B cell (primary cell): ENCODE measurements around the gene SLC10A4. TPM values are rescaled to one million over a fixed set of nuclear protein-coding genes. Genes with fewer than 3 reads are reported as not detected.
"Not testable (repeated sequence)": the region's sequence is repeated elsewhere in the genome, so short reads cannot be mapped to it uniquely, and the experiment has no call there.

ENCODE experiments used
- ATAC-seq: fragments of 200-7000 bp; cut with Tn5 transposase; one replicate; pipeline ENCODE4 v1.10.0; 2021; ENCODE audit warnings: low read depth, mild to moderate bottlenecking, moderate number of reproducible peaks, moderate library complexity
- CTCF ChIA-PET: fragments of 350-600 bp; sonication (Branson Sonifier 250); formaldehyde crosslinking; loops from one replicate; lab custom pipeline; 2021; ENCODE audit warnings: antibody characterized with exemption, inconsistent platforms; lab: Charles Lee
- POLR2A ChIA-PET: fragments of 350-600 bp; sonication (Branson Sonifier 250); formaldehyde crosslinking; loops from one replicate; lab custom pipeline; 2021; ENCODE audit warnings: antibody characterized with exemption; lab: Charles Lee
- DNase-seq: peaks from one replicate; pipeline ENCODE4 v3.0.0; 2013
- H2AFZ ChIP-seq: 2 replicates; pipeline ENCODE4 v1.6.1; 2012; ENCODE audit warnings: mild to moderate bottlenecking, low read depth, low read length; ENCODE audit not compliant: insufficient read depth, poor library complexity, severe bottlenecking
- H3K27ac ChIP-seq, 2 donors: 1 replicate in 1 of 2; 2 replicates in 1 of 2; pipeline ENCODE4 v1.5.1; 2012 to 2013; ENCODE audit warnings: low read length in 2 of 2, mild to moderate bottlenecking in 2 of 2, moderate library complexity in 1 of 2
- H3K27me3 ChIP-seq, 4 experiments: fragments of 200-600 bp in 1 of 4; sonication (generic) in 1 of 4; replicated peaks in 1 of 4; 1 replicate in 2 of 4; 2 replicates in 2 of 4; pipeline versions ENCODE4 v1.6.1 to v1.7.0; 2013 to 2016; ENCODE audit warnings: low read length in 3 of 4, mild to moderate bottlenecking in 2 of 4, mixed read lengths in 1 of 4, moderate library complexity in 1 of 4; ENCODE audit not compliant: insufficient read depth in 4 of 4, control insufficient read depth in 3 of 4; ENCODE audit errors: control extremely low read depth in 1 of 4
- H3K36me3 ChIP-seq, 2 experiments: replicated peaks in 1 of 2; 1 replicate in 1 of 2; 2 replicates in 1 of 2; pipeline versions ENCODE4 v1.6.1 to v1.7.1; 2013; ENCODE audit warnings: low read length in 1 of 2; ENCODE audit not compliant: insufficient read depth in 2 of 2, control insufficient read depth in 1 of 2; ENCODE audit errors: control extremely low read depth in 1 of 2, extremely low read depth in 1 of 2
- H3K4me1 ChIP-seq, 2 donors: fragments of 200-600 bp in 1 of 2; sonication (generic) in 1 of 2; 1 replicate in 1 of 2; 2 replicates in 1 of 2; pipeline versions ENCODE4 v1.5.1 to v1.6.1; 2013 to 2017; ENCODE audit warnings: low read length in 2 of 2; ENCODE audit not compliant: control insufficient read depth in 2 of 2, insufficient read depth in 2 of 2
- H3K4me2 ChIP-seq: replicated peaks from 2 replicates; pipeline ENCODE3; 2012; ENCODE audit warnings: mild to moderate bottlenecking, low read depth, low read length; ENCODE audit not compliant: poor library complexity, severe bottlenecking
- H3K4me3 ChIP-seq, 5 experiments: fragments of 200-600 bp in 1 of 5; sonication (generic) in 1 of 5; 1 replicate in 3 of 5; 2 replicates in 2 of 5; pipeline versions ENCODE4 v1.5.1 to v1.7.0; 2011 to 2016; ENCODE audit warnings: low read length in 4 of 5, mild to moderate bottlenecking in 4 of 5, low read depth in 2 of 5, control low read depth in 1 of 5, moderate library complexity in 1 of 5; ENCODE audit not compliant: insufficient read depth in 1 of 5; ENCODE audit errors: control extremely low read depth in 1 of 5, extremely low read depth in 1 of 5
- H3K79me2 ChIP-seq: fragments of 200-600 bp; sonication (generic); one replicate; pipeline ENCODE4 v1.6.0; 2016; ENCODE audit warnings: low read length; ENCODE audit not compliant: control insufficient read depth, insufficient read depth
- H3K9ac ChIP-seq: fragments of 200-600 bp; sonication (generic); 2 replicates; pipeline ENCODE4 v1.6.1; 2017; ENCODE audit warnings: mild to moderate bottlenecking, low read length, moderate library complexity
- H3K9me3 ChIP-seq, 3 donors: one replicate each; pipeline versions ENCODE4 v1.6.1 to v1.7.1; 2013; ENCODE audit warnings: low read length in 2 of 3; ENCODE audit not compliant: control insufficient read depth in 2 of 3, insufficient read depth in 1 of 3; ENCODE audit errors: control extremely low read depth in 1 of 3
- H4K20me1 ChIP-seq: 2 replicates; pipeline ENCODE4 v1.6.0; 2012; ENCODE audit warnings: mild to moderate bottlenecking, low read length; ENCODE audit not compliant: insufficient read depth, control insufficient read depth, poor library complexity, severe bottlenecking
- H3K27ac Mint-ChIP-seq: one replicate; pipeline ENCODE4 v1.8.0; 2021; ENCODE audit warnings: mixed read lengths
- H3K27me3 Mint-ChIP-seq: one replicate; pipeline ENCODE4 v1.8.0; 2021; ENCODE audit warnings: mixed read lengths
- H3K4me1 Mint-ChIP-seq: one replicate; pipeline ENCODE4 v1.8.0; 2021; ENCODE audit warnings: mixed read lengths
- H3K4me3 Mint-ChIP-seq: one replicate; pipeline ENCODE4 v1.8.0; 2021; ENCODE audit warnings: mixed read lengths
- H3K9me3 Mint-ChIP-seq: one replicate; pipeline ENCODE4 v1.8.0; 2022; ENCODE audit warnings: mixed read lengths; ENCODE audit not compliant: insufficient read depth
- EZH2 ChIP-seq: IDR thresholded peaks from 2 replicates; pipeline ENCODE4 v1.6.1; 2012; ENCODE audit warnings: borderline replicate concordance, low read depth, mild to moderate bottlenecking, moderate library complexity, low read length; ENCODE audit not compliant: insufficient read depth, poor library complexity, severe bottlenecking
- WGBS: methylation state at CpG from one replicate; pipeline ENCODE4 v1.1.5; 2013; ENCODE audit warnings: missing lambda C conversion rate; ENCODE audit not compliant: insufficient coverage; 5-methylcytosine and 5-hydroxymethylcytosine counted together
- intact Hi-C: fragments of 100-400 bp; cut with micrococcal nuclease; formaldehyde crosslinking; loops from one replicate; pipeline ENCODE4 v1.10.0; 2022
- polyA plus RNA-seq: library from polyadenylated mRNA; depleted of rRNA; stranded (reverse); fragments of >200 nt; gene quantifications from 2 replicates; pipeline ENCODE4 v1.2.3, GENCODE V29; 2012
- total RNA-seq, 2 donors: library from RNA; stranded (reverse); fragments of 120-200 nt in 1 of 2; gene quantifications; 1 replicate in 1 of 2; 2 replicates in 1 of 2; pipeline versions ENCODE4 v1.2.3 to v1.2.4, GENCODE V29; 2013 to 2022
- TF ChIP-seq, protein P1 (sequence below): fragments of 200-600 bp; IDR thresholded peaks from one replicate; pipeline ENCODE4 v1.8.0; 2022; ENCODE audit warnings: antibody characterized with exemption, mild to moderate bottlenecking

SLC10A4 gene
- total and polyA plus RNA-seq, 2 donors (not counting 1 experiment from before 2014, with no cell fraction given), result 0.07 to 0.25 TPM

DNA sequence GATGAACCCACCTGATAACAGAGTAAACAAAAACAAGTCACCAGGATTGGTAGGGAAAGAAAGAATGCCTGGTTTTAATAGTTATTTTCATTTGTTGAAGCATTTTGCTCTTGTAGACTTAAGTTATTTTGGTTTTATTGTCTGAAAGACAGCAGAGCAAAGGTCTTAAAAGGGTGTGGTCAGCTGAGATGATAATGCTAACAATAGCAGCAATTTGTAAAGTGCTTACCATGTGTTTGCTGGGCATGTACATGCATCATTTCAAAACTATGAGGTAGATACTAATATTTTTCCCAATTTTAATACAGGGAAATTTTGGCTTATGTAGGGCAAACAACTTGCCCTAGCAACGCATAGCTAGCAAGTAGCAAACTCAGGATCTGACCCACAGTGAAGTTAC lies 46.8 kb upstream of the SLC10A4 start:
- peaks cover 5% of the 10 kb centered on the region for H3K27me3 Mint-ChIP-seq
- H3K4me1 Mint-ChIP-seq, result no peaks in the 10 kb centered on the region
- ATAC-seq, result no peak

GRCh38 chr4:48439988-48440387 lies 43.2 kb upstream of the SLC10A4 start:
- ATAC-seq, result no peak
- H3K9me3 ChIP-seq, result peaks cover 0 to 1% (median 0%) of the 10 kb centered on the region in 3 donors
- no peaks in the 10 kb centered on the region for H3K79me2 ChIP-seq
- CTCF ChIA-PET, result no interaction called here
- H3K27me3 ChIP-seq, result no peaks in the 10 kb centered on the region
- no peaks in the 10 kb centered on the region for H3K4me1 ChIP-seq
- intact Hi-C loops, result no loop called here
- H3K27me3 Mint-ChIP-seq, result peaks cover 7% of the 10 kb centered on the region
- no peak overlapping the region for H3K27ac ChIP-seq
- no peak overlapping the region for H3K9ac ChIP-seq
- POLR2A ChIA-PET, result no interaction called here
- no peaks in the 10 kb centered on the region for H3K9me3 Mint-ChIP-seq
- no peak overlapping the region for H3K4me3 Mint-ChIP-seq
- no peak overlapping the region for H3K4me2 ChIP-seq
- H3K4me1 Mint-ChIP-seq, result no peaks in the 10 kb centered on the region
- no peaks in the 10 kb centered on the region for H4K20me1 ChIP-seq
- DNase-seq, result no peak
- H3K27ac Mint-ChIP-seq, result no peak overlapping the region
- H3K4me3 ChIP-seq, result no peak overlapping the region
- H3K36me3 ChIP-seq, result no peaks in the 10 kb centered on the region
- 86% methylated on average over 1 of the region's 2 CpGs for WGBS
- no peak overlapping the region for H2AFZ ChIP-seq
- TF ChIP-seq, protein P1, sequence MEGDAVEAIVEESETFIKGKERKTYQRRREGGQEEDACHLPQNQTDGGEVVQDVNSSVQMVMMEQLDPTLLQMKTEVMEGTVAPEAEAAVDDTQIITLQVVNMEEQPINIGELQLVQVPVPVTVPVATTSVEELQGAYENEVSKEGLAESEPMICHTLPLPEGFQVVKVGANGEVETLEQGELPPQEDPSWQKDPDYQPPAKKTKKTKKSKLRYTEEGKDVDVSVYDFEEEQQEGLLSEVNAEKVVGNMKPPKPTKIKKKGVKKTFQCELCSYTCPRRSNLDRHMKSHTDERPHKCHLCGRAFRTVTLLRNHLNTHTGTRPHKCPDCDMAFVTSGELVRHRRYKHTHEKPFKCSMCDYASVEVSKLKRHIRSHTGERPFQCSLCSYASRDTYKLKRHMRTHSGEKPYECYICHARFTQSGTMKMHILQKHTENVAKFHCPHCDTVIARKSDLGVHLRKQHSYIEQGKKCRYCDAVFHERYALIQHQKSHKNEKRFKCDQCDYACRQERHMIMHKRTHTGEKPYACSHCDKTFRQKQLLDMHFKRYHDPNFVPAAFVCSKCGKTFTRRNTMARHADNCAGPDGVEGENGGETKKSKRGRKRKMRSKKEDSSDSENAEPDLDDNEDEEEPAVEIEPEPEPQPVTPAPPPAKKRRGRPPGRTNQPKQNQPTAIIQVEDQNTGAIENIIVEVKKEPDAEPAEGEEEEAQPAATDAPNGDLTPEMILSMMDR, result no peak
- TF ChIP-seq EZH2, result no peak

More for the DNA sequence above, 46.8 kb upstream of the SLC10A4 start:
- Histone ChIP-seq H4K20me1 (no peaks in the 10 kb centered on the region), H3K4me2 (no peak overlapping the region), H3K4me3 (no peak overlapping the region), H3K4me1 (no peaks in the 10 kb centered on the region), H2AFZ (no peak overlapping the region), H3K9ac (no peak overlapping the region), H3K36me3 (no peaks in the 10 kb centered on the region), H3K9me3 (peaks cover 0 to 1% (median 0%) of the 10 kb centered on the region in 3 donors), H3K79me2 (no peaks in the 10 kb centered on the region), H3K27me3 (no peaks in the 10 kb centered on the region), H3K27ac (no peak overlapping the region)
- no peak for TF ChIP-seq EZH2
- TF ChIP-seq, protein P1, result no peak
- intact Hi-C loops, result no loop called here
- no peaks in the 10 kb centered on the region for H3K9me3 Mint-ChIP-seq
- POLR2A ChIA-PET, result no interaction called here
- WGBS, result no CpG with 5 or more reads among the region's 1 CpG
- CTCF ChIA-PET, result no interaction called here
- no peak overlapping the region for H3K4me3 Mint-ChIP-seq
- no peak overlapping the region for H3K27ac Mint-ChIP-seq
- no peak for DNase-seq

DNA sequence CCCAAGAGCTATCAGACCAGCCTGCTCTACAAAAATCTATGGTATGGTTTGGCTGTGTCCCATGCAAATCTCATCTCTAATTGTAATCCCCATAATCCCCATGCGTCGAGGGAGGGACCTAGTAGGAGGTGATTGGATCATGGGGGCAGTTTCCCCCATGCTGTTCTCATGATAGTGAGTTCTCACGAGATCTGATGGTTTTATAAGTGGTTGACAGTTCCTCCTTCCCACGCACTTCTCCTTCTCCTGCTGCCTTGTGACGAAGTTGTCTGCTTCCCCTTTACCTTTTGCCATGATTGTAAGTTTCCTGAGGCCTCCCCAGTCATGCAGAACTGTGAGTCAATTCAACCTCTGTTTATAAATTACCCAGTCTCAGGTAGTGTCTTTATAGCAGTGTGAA lies 42.2 kb upstream of the SLC10A4 start:
- CTCF ChIA-PET, H3K27ac ChIP-seq, H3K27me3 Mint-ChIP-seq, H4K20me1 ChIP-seq, intact Hi-C loops, H3K4me1 ChIP-seq, DNase-seq, ATAC-seq, H3K4me3 Mint-ChIP-seq, H3K4me3 ChIP-seq, H3K4me1 Mint-ChIP-seq, H3K27ac Mint-ChIP-seq, H3K4me2 ChIP-seq, H3K9ac ChIP-seq, H3K27me3 ChIP-seq, H3K36me3 ChIP-seq, H3K9me3 Mint-ChIP-seq, POLR2A ChIA-PET, H3K79me2 ChIP-seq, H3K9me3 ChIP-seq, H2AFZ ChIP-seq: not testable (repeated sequence)
- WGBS, result no CpG with 5 or more reads among the region's 5 CpGs
